Hepatocyte (in vitro differentiated cells): ENCODE results near the gene CNTN6. TPM values are rescaled to one million over a fixed set of nuclear protein-coding genes. Genes with fewer than 3 reads are reported as not detected.

Source experiments
- DNase-seq: peaks from one replicate; pipeline ENCODE4 v3.0.0-alpha.2; 2016; ENCODE audit warnings: low spot score
- H2AFZ ChIP-seq: fragments of 200-600 bp; sonication (generic); 2 replicates; pipeline ENCODE4 v1.6.0; 2016; ENCODE audit warnings: antibody characterized with exemption, mild to moderate bottlenecking
- H3K27ac ChIP-seq: fragments of 200-600 bp; sonication (generic); 2 replicates; pipeline ENCODE4 v1.5.1; 2016; ENCODE audit warnings: mild to moderate bottlenecking
- H3K27me3 ChIP-seq: fragments of 200-600 bp; sonication (generic); 2 replicates; pipeline ENCODE4 v1.6.1; 2016
- H3K36me3 ChIP-seq: fragments of 200-600 bp; sonication (generic); replicated peaks from 2 replicates; pipeline ENCODE4 v1.5.1; 2016; ENCODE audit warnings: low read depth; ENCODE audit not compliant: insufficient read depth
- H3K4me1 ChIP-seq: fragments of 200-600 bp; sonication (generic); 2 replicates; pipeline ENCODE4 v1.5.1; 2016; ENCODE audit warnings: mild to moderate bottlenecking, moderate library complexity; ENCODE audit not compliant: insufficient read depth
- H3K4me2 ChIP-seq: fragments of 200-600 bp; sonication (generic); 2 replicates; pipeline ENCODE4 v1.6.0; 2016
- H3K4me3 ChIP-seq: fragments of 200-600 bp; sonication (generic); 2 replicates; pipeline ENCODE4 v1.5.1; 2016; ENCODE audit warnings: mild to moderate bottlenecking
- H3K79me2 ChIP-seq: fragments of 200-600 bp; sonication (generic); 2 replicates; pipeline ENCODE4 v1.6.0; 2017; ENCODE audit warnings: mild to moderate bottlenecking
- H3K9me2 ChIP-seq: fragments of 200-600 bp; sonication (generic); replicated peaks from 2 replicates; pipeline ENCODE4 v1.6.0; 2017; ENCODE audit warnings: mild to moderate bottlenecking; ENCODE audit not compliant: insufficient read depth
- H3K9me3 ChIP-seq: fragments of 200-600 bp; sonication (generic); 2 replicates; pipeline ENCODE4 v1.5.1; 2016; ENCODE audit warnings: low read depth, mild to moderate bottlenecking
- H4K20me1 ChIP-seq: fragments of 200-600 bp; sonication (generic); 2 replicates; pipeline ENCODE4 v1.6.0; 2016; ENCODE audit warnings: mild to moderate bottlenecking; ENCODE audit not compliant: insufficient read depth, poor library complexity, severe bottlenecking
- EZH2 ChIP-seq: fragments of 200-600 bp; sonication (generic); IDR thresholded peaks from 2 replicates; pipeline ENCODE4 v1.6.1; 2016; ENCODE audit warnings: antibody characterized with exemption, mild to moderate bottlenecking, borderline replicate concordance
- EZH2phosphoT487 ChIP-seq: fragments of 200-600 bp; sonication (generic); IDR thresholded peaks from one replicate; pipeline ENCODE4 v1.6.1; 2018; ENCODE audit warnings: antibody characterized with exemption, mild to moderate bottlenecking, low read depth, moderate library complexity; ENCODE audit not compliant: unreplicated experiment, severe bottlenecking
- WGBS: methylation state at CpG from one replicate; pipeline ENCODE4 v1.1.6; 2016; ENCODE audit warnings: low lambda C conversion rate; ENCODE audit errors: missing lambda C conversion rate; 5-methylcytosine and 5-hydroxymethylcytosine counted together
- polyA plus RNA-seq: library from polyadenylated mRNA; unstranded; fragments of >200 nt; fragmentation: Nextera tagmentation; extraction: Ambion mirVana; gene quantifications from 2 replicates; pipeline ENCODE4 v1.2.1, GENCODE V29; 2016
- total RNA-seq: library from RNA; depleted of rRNA; stranded (reverse); fragments of >200 nt; gene quantifications from 2 replicates; pipeline ENCODE4 v1.2.3, GENCODE V29; 2014
- TF ChIP-seq, protein P1 (sequence below): fragments of 200-600 bp; sonication (generic); IDR thresholded peaks from 2 replicates; pipeline ENCODE4 v1.5.1; 2016; ENCODE audit warnings: antibody characterized with exemption, mild to moderate bottlenecking; ENCODE audit not compliant: poor library complexity

CNTN6 gene
- total and polyA plus RNA-seq, 2 experiments from 2014 or later: 2.9 to 3.2 TPM

- TF ChIP-seq EZH2 (no peak), EZH2phosphoT487 (no peak)
- TF ChIP-seq, protein P1, sequence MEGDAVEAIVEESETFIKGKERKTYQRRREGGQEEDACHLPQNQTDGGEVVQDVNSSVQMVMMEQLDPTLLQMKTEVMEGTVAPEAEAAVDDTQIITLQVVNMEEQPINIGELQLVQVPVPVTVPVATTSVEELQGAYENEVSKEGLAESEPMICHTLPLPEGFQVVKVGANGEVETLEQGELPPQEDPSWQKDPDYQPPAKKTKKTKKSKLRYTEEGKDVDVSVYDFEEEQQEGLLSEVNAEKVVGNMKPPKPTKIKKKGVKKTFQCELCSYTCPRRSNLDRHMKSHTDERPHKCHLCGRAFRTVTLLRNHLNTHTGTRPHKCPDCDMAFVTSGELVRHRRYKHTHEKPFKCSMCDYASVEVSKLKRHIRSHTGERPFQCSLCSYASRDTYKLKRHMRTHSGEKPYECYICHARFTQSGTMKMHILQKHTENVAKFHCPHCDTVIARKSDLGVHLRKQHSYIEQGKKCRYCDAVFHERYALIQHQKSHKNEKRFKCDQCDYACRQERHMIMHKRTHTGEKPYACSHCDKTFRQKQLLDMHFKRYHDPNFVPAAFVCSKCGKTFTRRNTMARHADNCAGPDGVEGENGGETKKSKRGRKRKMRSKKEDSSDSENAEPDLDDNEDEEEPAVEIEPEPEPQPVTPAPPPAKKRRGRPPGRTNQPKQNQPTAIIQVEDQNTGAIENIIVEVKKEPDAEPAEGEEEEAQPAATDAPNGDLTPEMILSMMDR: no peak
- no peaks in the 10 kb centered on the region for H3K27me3 ChIP-seq
- no peak overlapping the region for H3K27ac ChIP-seq
- no peaks in the 10 kb centered on the region for H4K20me1 ChIP-seq
- H2AFZ ChIP-seq: no peak overlapping the region
- no peaks in the 10 kb centered on the region for H3K9me3 ChIP-seq
- H3K9me2 ChIP-seq: no peaks in the 10 kb centered on the region
- H3K4me1 ChIP-seq: no peaks in the 10 kb centered on the region
- no peak overlapping the region for H3K4me3 ChIP-seq
- no peaks in the 10 kb centered on the region for H3K36me3 ChIP-seq
- no peaks in the 10 kb centered on the region for H3K79me2 ChIP-seq
- WGBS: 96% methylated on average over 2 of the region's 2 CpGs
- DNase-seq: no peak
- no peak overlapping the region for H3K4me2 ChIP-seq
Measured at GRCh38 chr3:1262246-1262645, 169.4 kb downstream of the CNTN6 start.

DNA sequence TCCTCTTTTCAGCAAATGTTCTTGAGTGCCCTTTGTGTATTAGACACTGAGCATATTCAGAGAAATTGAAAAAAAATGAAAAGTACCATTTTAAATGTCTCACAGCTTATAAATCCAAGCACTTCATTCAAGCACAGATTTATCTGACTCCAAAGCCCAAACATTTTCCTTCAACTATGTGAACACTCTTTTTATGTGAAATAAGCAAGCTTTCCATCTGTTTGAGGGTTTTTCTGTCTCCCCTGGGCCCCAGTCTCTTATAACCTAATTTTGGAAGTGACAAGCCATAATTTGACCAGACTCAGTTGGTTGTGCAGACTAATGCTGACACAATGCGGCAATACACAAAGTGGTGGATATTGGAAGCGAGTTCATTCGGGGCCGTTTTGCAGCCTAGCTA, 170.3 kb downstream of the CNTN6 start:
- H3K9me3 ChIP-seq: no peaks in the 10 kb centered on the region
- DNase-seq: no peak
- WGBS: 96% methylated on average over 4 of the region's 4 CpGs
- H3K27ac ChIP-seq: no peak overlapping the region
- H2AFZ ChIP-seq: no peak overlapping the region
- no peaks in the 10 kb centered on the region for H3K9me2 ChIP-seq
- no peaks in the 10 kb centered on the region for H4K20me1 ChIP-seq
- H3K4me2 ChIP-seq: no peak overlapping the region
- no peak overlapping the region for H3K4me3 ChIP-seq
- H3K27me3 ChIP-seq: no peaks in the 10 kb centered on the region
- H3K36me3 ChIP-seq: no peaks in the 10 kb centered on the region
- TF ChIP-seq, protein P1: no peak
- TF ChIP-seq EZH2 (no peak), EZH2phosphoT487 (no peak)
- H3K79me2 ChIP-seq: no peaks in the 10 kb centered on the region
- no peaks in the 10 kb centered on the region for H3K4me1 ChIP-seq

DNA sequence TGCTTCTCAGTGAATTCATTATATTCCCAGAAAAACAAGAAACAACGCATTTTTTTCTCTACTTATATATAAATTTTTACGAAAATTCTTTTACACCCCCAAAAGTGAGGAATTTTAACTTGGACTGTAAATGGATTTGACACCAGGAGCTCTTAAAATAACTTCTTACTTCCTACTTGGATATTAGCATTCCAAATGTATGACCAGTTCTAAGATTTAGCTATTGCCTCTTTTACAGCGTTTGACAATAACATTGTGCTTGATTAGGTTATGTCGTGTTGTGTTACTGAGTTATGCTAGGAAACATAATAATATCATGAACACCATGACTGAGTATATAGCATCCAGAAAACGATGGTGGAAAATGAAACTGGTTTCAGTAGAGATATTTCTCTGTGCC, 177.0 kb downstream of the CNTN6 start:
- WGBS: 83% methylated on average over 5 of the region's 5 CpGs

More for the DNA sequence above, 177.0 kb downstream of the CNTN6 start:
- TF ChIP-seq EZH2: no peak
- TF ChIP-seq, protein P1: no peak
- Histone ChIP-seq H3K4me2 (no peak overlapping the region), H3K4me3 (no peak overlapping the region), H2AFZ (no peak overlapping the region), H3K27me3 (no peaks in the 10 kb centered on the region), H3K4me1 (no peaks in the 10 kb centered on the region), H3K9me2 (no peaks in the 10 kb centered on the region), H3K27ac (no peak overlapping the region), H3K79me2 (no peaks in the 10 kb centered on the region), H4K20me1 (no peaks in the 10 kb centered on the region), H3K9me3 (no peaks in the 10 kb centered on the region), H3K36me3 (no peaks in the 10 kb centered on the region)
- no peak for DNase-seq
